GM21717 (cell line): Measurements from ENCODE around the gene VAT1L.

Experiments
- ATAC-seq: cut with Tn5 transposase; IDR thresholded peaks from one replicate; pipeline ENCODE4 v1.9.1; 2021; ENCODE audit warnings: mild to moderate bottlenecking, moderate library complexity; ENCODE audit not compliant: unreplicated experiment

Gene VAT1L, protein sequence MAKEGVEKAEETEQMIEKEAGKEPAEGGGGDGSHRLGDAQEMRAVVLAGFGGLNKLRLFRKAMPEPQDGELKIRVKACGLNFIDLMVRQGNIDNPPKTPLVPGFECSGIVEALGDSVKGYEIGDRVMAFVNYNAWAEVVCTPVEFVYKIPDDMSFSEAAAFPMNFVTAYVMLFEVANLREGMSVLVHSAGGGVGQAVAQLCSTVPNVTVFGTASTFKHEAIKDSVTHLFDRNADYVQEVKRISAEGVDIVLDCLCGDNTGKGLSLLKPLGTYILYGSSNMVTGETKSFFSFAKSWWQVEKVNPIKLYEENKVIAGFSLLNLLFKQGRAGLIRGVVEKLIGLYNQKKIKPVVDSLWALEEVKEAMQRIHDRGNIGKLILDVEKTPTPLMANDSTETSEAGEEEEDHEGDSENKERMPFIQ

DNA sequence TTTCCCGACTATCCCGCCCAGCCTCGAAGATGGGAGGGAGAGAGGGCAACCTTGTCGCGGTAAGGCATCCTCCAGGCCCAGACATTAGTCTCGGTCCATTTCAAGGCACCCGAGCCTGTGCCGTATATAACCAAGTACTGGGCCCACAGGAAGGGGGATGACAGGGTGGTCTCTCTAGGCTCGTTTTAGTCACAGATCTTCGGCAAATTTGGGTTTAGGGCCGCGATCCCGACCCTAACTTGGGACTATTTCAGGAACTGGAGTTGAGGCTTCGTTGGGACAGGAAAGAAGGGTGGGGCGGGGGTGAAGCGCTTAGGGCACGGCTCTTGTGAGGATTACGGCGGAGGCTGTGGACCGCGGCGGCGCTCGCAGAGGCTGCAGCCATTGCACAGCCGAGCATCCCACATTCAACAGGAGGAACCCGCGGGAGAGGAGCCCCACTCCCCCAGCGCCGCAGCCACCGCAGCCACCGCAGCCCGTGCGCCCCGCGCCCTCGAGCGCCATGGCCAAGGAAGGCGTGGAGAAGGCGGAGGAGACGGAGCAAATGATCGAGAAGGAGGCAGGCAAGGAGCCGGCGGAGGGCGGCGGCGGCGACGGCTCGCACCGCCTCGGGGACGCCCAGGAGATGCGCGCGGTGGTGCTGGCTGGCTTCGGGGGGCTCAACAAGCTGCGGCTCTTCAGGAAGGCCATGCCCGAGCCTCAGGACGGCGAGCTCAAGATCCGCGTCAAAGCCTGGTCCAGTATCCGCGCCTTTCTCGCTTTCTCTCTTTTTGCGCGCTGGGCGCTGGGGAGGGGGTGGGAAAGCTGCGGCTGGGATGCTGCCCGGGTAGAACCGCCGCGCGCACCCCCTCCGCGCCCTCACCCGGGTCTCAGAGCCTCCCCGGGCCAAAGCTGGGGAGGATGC lies at the start of gene VAT1L:
Gene VAT1L, plus strand, starts transcription at position 384 of the 904 bp plus-strand sequence. Its CDS starts 119 bp downstream, at position 503.
- ATAC-seq = peak; percentile 58

- no peak for ATAC-seq
Observed at GRCh38 chr16:77738706-77739558, 49.4 kb upstream of the VAT1L start.

- ATAC-seq = no peak
Observed at GRCh38 chr16:77739559-77739892, 48.8 kb upstream of the VAT1L start.

- no peak for ATAC-seq
Observed at GRCh38 chr16:77744141-77744540, 44.2 kb upstream of the VAT1L start.

DNA sequence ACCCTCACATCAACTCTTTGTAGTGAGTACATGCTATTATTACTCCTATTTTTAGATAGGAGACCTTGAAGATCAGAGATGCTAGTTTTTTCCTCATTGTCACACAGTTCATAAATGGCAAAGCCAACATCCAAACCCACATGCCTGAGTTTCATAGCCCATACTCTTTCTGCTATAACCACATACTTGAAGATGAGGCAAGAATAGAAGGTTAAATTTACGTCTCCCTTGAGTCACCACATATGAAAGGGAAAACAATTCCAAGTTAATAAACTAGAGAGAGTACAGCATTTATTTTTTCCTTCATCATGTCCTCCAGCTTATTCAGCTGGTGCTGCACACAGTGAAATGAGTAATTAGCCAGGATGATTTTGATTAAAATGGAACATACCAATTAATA lies 42.4 kb upstream of the VAT1L start:
- no peak for ATAC-seq

- no peak for ATAC-seq
Observed at GRCh38 chr16:77748421-77749005, 39.9 kb upstream of the VAT1L start.

DNA sequence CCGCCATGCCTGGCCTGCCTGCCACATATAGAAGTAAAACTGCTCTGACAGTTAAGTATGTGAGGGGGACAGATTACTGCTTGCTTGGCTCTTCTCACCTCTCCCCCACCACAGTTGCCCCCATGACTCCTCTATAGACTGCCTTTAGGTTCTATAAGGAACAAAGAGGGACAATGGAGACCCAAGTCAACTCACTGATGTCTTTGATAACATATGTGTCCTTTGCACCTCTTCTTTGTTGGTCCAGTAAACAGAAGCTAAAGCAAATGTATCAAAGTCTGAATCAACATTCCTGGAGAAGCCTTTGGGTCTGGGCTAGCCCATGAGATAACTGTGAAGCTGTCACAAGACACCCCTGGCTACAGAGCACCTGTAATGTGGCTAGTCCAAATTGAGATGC lies 38.9 kb upstream of the VAT1L start:
- no peak for ATAC-seq

DNA sequence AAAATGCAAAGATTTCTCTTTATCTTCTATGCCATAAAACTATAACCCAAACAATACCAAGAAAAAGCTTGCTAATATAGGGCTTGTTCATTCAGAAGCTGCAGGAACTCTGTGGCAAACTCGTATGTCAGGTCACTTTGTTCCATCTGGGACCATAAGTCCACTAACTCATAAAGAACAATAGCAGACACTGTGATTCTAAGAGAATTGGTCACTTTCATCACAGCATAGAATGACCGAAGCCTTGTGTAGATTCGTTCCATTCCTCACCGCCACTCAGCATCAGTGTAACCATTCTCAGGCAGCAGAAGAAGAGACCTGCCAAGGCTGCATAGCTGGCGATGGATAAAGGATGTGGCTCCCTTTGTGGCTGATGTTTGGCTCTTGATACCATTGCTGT lies 30.3 kb upstream of the VAT1L start:
- no peak for ATAC-seq

- ATAC-seq = no peak
Observed at GRCh38 chr16:77758508-77758907, 29.9 kb upstream of the VAT1L start.

DNA sequence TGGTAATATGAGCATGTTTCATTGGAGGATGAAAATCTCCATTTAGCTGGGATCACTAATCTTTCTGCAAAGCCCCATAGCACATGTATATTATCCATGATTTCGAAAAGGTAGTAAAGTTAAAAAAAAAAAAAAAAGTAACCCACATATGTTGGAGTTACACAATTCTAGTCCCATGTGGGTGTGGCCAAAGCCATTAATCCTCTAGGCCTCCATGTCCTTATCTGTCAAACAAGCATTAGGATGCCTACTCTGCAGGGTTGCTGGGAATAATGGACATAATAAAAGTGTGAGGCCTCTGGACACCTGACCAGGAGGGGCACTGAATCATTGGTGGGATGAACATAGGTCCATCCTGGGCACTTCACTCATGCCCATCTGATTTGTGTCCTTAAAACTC lies 29.2 kb upstream of the VAT1L start:
- ATAC-seq = no peak

DNA sequence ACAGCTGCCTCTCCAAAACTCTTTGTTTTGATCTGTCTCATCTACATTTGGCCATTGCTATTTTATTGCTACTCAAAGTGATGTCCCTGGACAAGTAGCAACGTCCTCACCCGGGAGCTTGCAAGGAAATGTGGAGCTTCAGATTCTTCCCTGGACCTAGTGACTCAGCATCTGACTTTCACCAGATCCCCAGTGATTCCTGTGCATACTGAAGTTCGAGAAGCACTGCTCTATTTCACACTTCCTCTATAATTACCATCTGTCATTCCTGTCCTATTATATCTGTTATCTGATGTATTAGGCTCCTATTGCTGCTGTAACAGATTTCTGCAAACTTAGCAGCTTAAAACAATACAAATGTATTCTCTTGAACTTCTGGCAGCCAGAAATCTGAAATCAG lies 28.5 kb upstream of the VAT1L start:
- no peak for ATAC-seq

GRCh38 chr16:77760800-77761199 lies 27.6 kb upstream of the VAT1L start:
- ATAC-seq = no peak

DNA sequence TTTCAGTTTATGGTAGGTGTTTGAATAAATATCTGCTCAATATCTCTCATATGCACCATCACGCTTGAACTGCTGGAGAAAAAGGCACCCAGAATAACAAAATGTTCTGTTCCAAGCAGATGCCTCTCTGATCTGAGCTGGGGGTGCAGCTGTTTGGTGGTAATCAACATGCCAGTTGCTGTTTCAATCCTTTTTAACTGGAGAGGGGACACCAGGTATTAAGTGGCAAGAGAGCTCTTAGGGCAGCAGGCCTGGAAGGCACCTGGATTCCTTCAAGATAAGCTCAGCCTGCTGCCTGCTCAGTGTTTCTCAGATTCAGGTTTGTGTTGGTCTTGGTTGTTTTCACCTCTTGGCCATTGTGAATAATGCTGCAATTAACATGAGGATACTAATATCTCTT lies 27.2 kb upstream of the VAT1L start:
- ATAC-seq = no peak

DNA sequence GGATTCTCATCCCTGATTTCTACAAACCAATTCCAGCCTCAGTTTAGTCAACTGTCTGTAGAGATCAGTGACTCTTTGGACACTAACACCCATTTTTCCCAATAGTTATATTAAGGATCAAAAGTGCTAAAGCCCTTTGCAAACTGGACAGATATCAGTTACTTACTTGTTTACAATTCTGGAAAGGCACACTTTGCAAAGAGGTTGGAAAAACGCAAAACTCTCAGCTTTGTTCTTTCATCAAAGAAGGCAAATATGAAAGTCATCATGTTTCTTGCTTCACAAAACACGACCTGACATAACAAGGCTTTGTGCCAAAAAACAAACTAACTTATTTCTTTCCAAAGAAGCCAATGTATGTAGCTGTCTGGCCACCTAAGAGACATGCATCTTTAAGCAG lies 26.1 kb upstream of the VAT1L start:
- no peak for ATAC-seq

DNA sequence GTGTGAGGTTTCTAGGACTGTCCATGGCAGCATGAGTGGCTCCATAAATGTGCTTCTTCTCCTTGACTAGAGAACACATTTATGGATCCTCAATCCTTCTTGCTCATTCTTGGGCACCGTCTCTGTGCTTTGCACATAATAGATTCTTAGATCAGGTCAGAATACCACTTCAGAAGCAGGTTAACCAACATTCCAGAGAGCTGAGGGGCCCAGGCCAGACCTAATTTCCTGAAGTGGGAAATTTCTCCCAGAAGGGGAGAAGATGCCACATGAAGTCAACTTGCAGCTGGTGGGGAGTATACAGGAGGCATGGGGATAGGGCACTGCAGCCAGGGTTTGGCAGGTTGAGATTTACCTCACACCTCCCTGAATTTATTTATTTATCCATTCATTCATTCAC lies 24.4 kb upstream of the VAT1L start:
- ATAC-seq = no peak

DNA sequence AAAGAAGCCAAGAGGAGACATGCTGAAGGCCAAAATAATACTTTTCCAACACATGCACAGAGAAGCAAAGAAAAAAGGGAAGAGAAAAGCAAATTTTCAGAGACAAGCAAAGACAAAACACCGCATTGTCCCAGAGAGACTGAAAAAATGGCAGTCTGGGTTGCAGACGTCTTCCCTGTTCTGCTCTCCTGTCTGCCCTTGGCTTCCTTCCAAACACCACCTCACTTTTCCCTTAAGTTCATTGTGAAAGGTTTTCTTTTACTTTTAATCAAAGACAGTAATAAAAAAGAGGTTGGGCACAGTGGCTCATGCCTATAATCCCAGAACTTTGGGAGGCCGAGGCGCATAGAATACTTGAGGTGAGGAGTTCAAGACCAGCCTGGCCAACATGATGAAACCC lies 21.2 kb upstream of the VAT1L start:
- no peak for ATAC-seq

GRCh38 chr16:77767826-77768225 lies 20.5 kb upstream of the VAT1L start:
- ATAC-seq = no peak

GRCh38 chr16:77775911-77776909 lies 12.2 kb upstream of the VAT1L start:
- no peak for ATAC-seq

GRCh38 chr16:77777745-77778144 lies 10.6 kb upstream of the VAT1L start:
- no peak for ATAC-seq
